ENCODE data around the gene CDH19. TPM values are rescaled to one million over a fixed set of nuclear protein-coding genes. Genes with fewer than 3 reads are reported as not detected.

The CDH19 gene
- total RNA-seq, 1 experiment from 2014 or later: not detected

GRCh38 chr18:66523219-66523991, 80.5 kb downstream of the CDH19 start:
- no peaks in the 10 kb centered on the region for H3K27me3 ChIP-seq (ENCODE audit: insufficient read depth, low read length)
- H3K4me1 ChIP-seq (ENCODE audit: control insufficient read depth in 1 of 2, insufficient read depth in 2 of 2, low read length in 2 of 2): no peaks in the 10 kb centered on the region
- H3K36me3 ChIP-seq (ENCODE audit: control insufficient read depth in 1 of 2, insufficient read depth in 2 of 2, low read length in 2 of 2): no peaks in the 10 kb centered on the region
- BruUV-seq (replicated peaks): no TSS peak
- TF ChIP-seq POLR2AphosphoS5 (IDR thresholded peaks at IDR 0.05; ENCODE audit: low read depth, low read length) (no peak), CBX3 (IDR thresholded peaks at IDR 0.05; ENCODE audit: low read depth) (no peak), POLR2A (IDR thresholded peaks at IDR 0.05; ENCODE audit: borderline replicate concordance, extremely low read depth, insufficient read depth, insufficient read length) (no peak), ZBTB33 (IDR thresholded peaks at IDR 0.05; ENCODE audit: extremely low read depth, insufficient replicate concordance, low read length) (no peak), EGR1 (IDR thresholded peaks at IDR 0.05; ENCODE audit: low read depth) (no peak), SP1 (IDR thresholded peaks at IDR 0.05; ENCODE audit: low read depth) (no peak), JUND (IDR thresholded peaks at IDR 0.05) (no peak), REST (IDR thresholded peaks at IDR 0.05; ENCODE audit: low read depth) (no peak), EZH2phosphoT487 (IDR thresholded peaks at IDR 0.05; ENCODE audit: borderline replicate concordance) (no peak), EZH2 (IDR thresholded peaks at IDR 0.05) (no peak), SIN3A (IDR thresholded peaks at IDR 0.05; ENCODE audit: low read depth) (no peak), FOSL1 (IDR thresholded peaks at IDR 0.05; ENCODE audit: low read depth) (no peak), TCF7L2 (IDR thresholded peaks at IDR 0.05; ENCODE audit: borderline replicate concordance, extremely low read depth, insufficient read depth, insufficient read length) (no peak), ZNF274 (IDR thresholded peaks at IDR 0.05; ENCODE audit: low read depth, low read length) (no peak), RAD21 (IDR thresholded peaks at IDR 0.05; ENCODE audit: low read depth) (no peak), CEBPB (IDR thresholded peaks at IDR 0.05; ENCODE audit: low read depth) (no peak), SRF (IDR thresholded peaks at IDR 0.05; ENCODE audit: low read depth) (no peak)
- TF ChIP-seq, protein P1, sequence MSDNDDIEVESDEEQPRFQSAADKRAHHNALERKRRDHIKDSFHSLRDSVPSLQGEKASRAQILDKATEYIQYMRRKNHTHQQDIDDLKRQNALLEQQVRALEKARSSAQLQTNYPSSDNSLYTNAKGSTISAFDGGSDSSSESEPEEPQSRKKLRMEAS (IDR thresholded peaks at IDR 0.05): no peak
- TF ChIP-seq, protein P2, sequence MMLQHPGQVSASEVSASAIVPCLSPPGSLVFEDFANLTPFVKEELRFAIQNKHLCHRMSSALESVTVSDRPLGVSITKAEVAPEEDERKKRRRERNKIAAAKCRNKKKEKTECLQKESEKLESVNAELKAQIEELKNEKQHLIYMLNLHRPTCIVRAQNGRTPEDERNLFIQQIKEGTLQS (IDR thresholded peaks at IDR 0.05): no peak
- H3K9me3 ChIP-seq (ENCODE audit: control insufficient read depth in 1 of 2, insufficient read depth in 1 of 2, low read depth in 1 of 2, low read length in 2 of 2): peaks cover 11 to 15% of the 10 kb centered on the region in 2 experiments; a peak in 2 of 4 replicates
- H3K4me3 ChIP-seq (replicated peaks in 1 of 2; ENCODE audit: low read depth in 1 of 2, low read length in 2 of 2): no peak overlapping the region
- ChIA-PET RAD21 (ENCODE audit: low non-redundant PET in 1 of 2, low total read pairs in 2 of 2, uncharacterized antibody in 2 of 2, unreplicated experiment in 2 of 2) (no interaction called here), POLR2A (no interaction called here), CTCF (no interaction called here)
- no peak for DNase-seq (ENCODE audit: low read depth, low spot score)
- H4K20me1 ChIP-seq (ENCODE audit: insufficient read depth): no peaks in the 10 kb centered on the region
- no peaks in the 10 kb centered on the region for H3K9me2 ChIP-seq (ENCODE audit: insufficient read depth)
- no peak overlapping the region for H3K27ac ChIP-seq (ENCODE audit: low read depth, low read length)
- no peak overlapping the region for H2AFZ ChIP-seq (ENCODE audit: low read depth, low read length, poor library complexity, severe bottlenecking)
- ATAC-seq: no peak
- H3K9ac ChIP-seq (ENCODE audit: low read length): no peak overlapping the region
- intact Hi-C loops (cut with micrococcal nuclease): no loop called here
- H3K4me2 ChIP-seq (ENCODE audit: low read length): no peak overlapping the region
- H3K79me2 ChIP-seq (ENCODE audit: insufficient read depth, low read length): no peaks in the 10 kb centered on the region

Measured in HCT116 (cell line).